Esophagus mucosa (tissue), 1 donor: ENCODE data around the gene GPR141. TPM values are rescaled to one million over a fixed set of nuclear protein-coding genes. Genes with fewer than 3 reads are reported as not detected.
A peak's percentile ranks its signal among the peaks of the same experiment; 100 is the strongest.

Experiments used
- ATAC-seq: fragments of 200-7000 bp; cut with Tn5 transposase; one replicate; pipeline ENCODE4 v1.9.1; 2020
- total RNA-seq: library from RNA; stranded (reverse); gene quantifications from one replicate; pipeline ENCODE4 v1.2.4, GENCODE V29; 2023
- donor health status: DM: yes; HTN: yes; CAD: no.

The GPR141 gene
- total RNA-seq, 1 donor from 2014 or later, result 0.60 TPM

DNA sequence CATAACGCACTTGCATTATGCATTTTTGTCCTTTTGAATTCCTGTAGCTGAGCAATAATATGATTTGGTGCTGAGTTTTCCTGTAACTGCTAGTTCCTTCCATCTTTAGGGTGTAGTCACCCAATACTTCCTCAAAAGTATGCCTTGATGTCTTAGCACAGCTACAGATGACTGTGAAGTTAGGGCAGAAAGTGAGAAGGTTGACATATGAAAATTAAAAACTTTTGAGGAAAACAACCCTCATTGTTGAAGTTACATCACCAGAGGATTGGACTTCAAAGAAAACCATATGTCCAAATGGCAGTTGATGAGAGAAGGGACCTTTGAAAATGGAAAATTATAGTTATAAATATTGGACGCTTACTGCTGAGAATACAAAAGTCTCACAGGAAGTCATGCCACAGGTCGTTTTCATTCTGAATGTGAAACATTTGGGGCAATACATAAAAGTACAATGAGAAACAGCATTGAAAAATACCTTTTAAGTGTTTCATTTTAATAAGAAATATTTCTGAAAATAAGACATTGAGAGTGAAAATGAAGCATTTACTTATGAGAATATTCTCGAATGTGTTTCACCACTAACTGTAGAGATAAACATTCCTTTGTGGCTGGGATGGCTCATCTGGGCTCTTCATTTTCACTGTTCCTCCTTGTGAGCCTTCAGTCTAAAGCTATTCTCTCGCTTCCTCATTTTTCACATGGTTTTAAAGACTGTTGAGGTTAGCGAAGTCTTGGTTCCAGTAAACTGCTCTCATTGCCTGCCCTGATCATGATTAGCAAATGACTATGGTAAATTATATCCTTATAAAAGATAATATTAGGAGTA, 103.4 kb downstream of the GPR141 start:
- peak; percentile 25 for ATAC-seq

Other genes with a start within 250 kb of the GPR141 start
- gene ELMO1, start 234.9 kb upstream of the GPR141 start, total RNA-seq, result 4.0 TPM
- gene NME8, start 164.8 kb downstream of the GPR141 start, total RNA-seq, result not detected
- gene SFRP4, start 233.1 kb downstream of the GPR141 start, total RNA-seq, result not detected
- gene EPDR1, start 236.9 kb downstream of the GPR141 start, total RNA-seq, result 0.64 TPM